Loucy (cell line): Measurements from ENCODE around the gene NDUFB10.

ENCODE experiments used
- H2AFZ ChIP-seq: fragments of 200-600 bp; sonication (generic); 2 replicates; pipeline ENCODE4 v1.6.0; 2016; ENCODE audit warnings: antibody characterized with exemption, mild to moderate bottlenecking, low read length, moderate library complexity
- H3F3A ChIP-seq: fragments of 200-600 bp; 2 replicates; pipeline ENCODE4 v1.6.0; 2016; ENCODE audit warnings: antibody characterized with exemption, low read depth, mild to moderate bottlenecking
- H3K27me3 ChIP-seq: fragments of 200-600 bp; sonication (generic); 2 replicates; pipeline ENCODE4 v1.6.1; 2014; ENCODE audit warnings: low read length, mild to moderate bottlenecking; ENCODE audit not compliant: insufficient read depth, poor library complexity, severe bottlenecking
- H3K36me3 ChIP-seq: fragments of 200-600 bp; sonication (generic); 2 replicates; pipeline ENCODE4 v1.6.1; 2016; ENCODE audit warnings: low read length; ENCODE audit not compliant: insufficient read depth
- H3K4me1 ChIP-seq: fragments of 200-600 bp; sonication (generic); 2 replicates; pipeline ENCODE4 v1.5.1; 2014; ENCODE audit warnings: low read length, mild to moderate bottlenecking; ENCODE audit not compliant: insufficient read depth, poor library complexity, severe bottlenecking
- H3K4me2 ChIP-seq: fragments of 200-600 bp; sonication (generic); 2 replicates; pipeline ENCODE4 v1.6.0; 2014; ENCODE audit warnings: antibody characterized with exemption, low read length, low read depth, mild to moderate bottlenecking; ENCODE audit not compliant: poor library complexity, severe bottlenecking
- H3K4me3 ChIP-seq: fragments of 200-600 bp; sonication (generic); 2 replicates; pipeline ENCODE4 v1.5.1; 2014; ENCODE audit warnings: low read length, mild to moderate bottlenecking, mixed read lengths; ENCODE audit not compliant: poor library complexity, severe bottlenecking
- H3K79me2 ChIP-seq: fragments of 200-600 bp; sonication (generic); 2 replicates; pipeline ENCODE4 v1.6.1; 2014; ENCODE audit warnings: low read length; ENCODE audit not compliant: insufficient read depth
- H3K9ac ChIP-seq: fragments of 200-600 bp; sonication (generic); 2 replicates; pipeline ENCODE4 v1.6.0; 2014; ENCODE audit warnings: mild to moderate bottlenecking, low read depth, low read length, moderate library complexity; ENCODE audit not compliant: poor library complexity, severe bottlenecking
- H3K9me2 ChIP-seq: fragments of 200-600 bp; sonication (generic); replicated peaks from 2 replicates; pipeline ENCODE4 v1.6.1; 2016; ENCODE audit warnings: low read depth, low read length, mixed read lengths
- H3K9me3 ChIP-seq: fragments of 200-600 bp; sonication (generic); 2 replicates; pipeline ENCODE4 v1.6.1; 2014; ENCODE audit warnings: mild to moderate bottlenecking, antibody characterized with exemption, low read length, low read depth; ENCODE audit not compliant: insufficient read depth
- H4K20me1 ChIP-seq: fragments of 200-600 bp; sonication (generic); 2 replicates; pipeline ENCODE4 v1.6.0; 2014; ENCODE audit warnings: antibody characterized with exemption, low read length, mild to moderate bottlenecking; ENCODE audit not compliant: insufficient read depth, poor library complexity, severe bottlenecking
- EZH2phosphoT487 ChIP-seq: fragments of 200-600 bp; IDR thresholded peaks from 2 replicates; pipeline ENCODE4 v1.6.1; 2018; ENCODE audit warnings: antibody characterized with exemption, mild to moderate bottlenecking, moderate library complexity, borderline replicate concordance
- TF ChIP-seq, protein P1 (sequence below): fragments of 200-600 bp; sonication (generic); conservative IDR thresholded peaks from 2 replicates; pipeline ENCODE4 v1.5.1; 2014; ENCODE audit warnings: mild to moderate bottlenecking, antibody characterized with exemption, low read length

Gene NDUFB10

DNA sequence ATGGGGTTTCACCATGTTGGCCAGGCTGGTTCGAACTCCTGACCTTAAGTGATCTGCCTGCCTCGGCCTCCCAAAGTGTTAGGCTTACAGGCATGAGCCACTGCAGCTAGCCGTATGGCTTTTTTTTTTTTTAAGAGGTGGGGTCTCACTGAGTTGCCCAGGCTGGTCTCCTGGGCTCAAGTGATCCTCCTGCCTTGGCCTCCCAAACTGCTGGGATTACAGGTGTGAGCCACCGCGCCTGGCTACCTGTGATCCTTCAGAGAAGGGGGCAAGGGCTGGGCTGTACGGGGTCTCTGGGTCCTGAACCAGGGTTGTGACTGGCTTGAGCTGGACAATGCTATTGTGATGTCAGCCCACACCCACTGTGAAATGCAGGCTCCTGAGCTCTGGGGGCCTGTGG, 7.1 kb downstream of the NDUFB10 start, which contains the start of gene RNF151:
Gene RNF151 (plus strand): TSS at position 397 of the 400 bp plus-strand sequence. CDS start 26 bp downstream, outside the sequence.
- peaks cover 3% of the 10 kb centered on the region; the same call in 1 of the 2 replicates for H3F3A ChIP-seq
- H3K27me3 ChIP-seq, result peaks cover 9% of the 10 kb centered on the region
- peak within 1 kb of the TSS; percentile 85 for H3K4me3 ChIP-seq
- H3K9ac ChIP-seq, result peak within 1 kb of the TSS; percentile 93
- H2AFZ ChIP-seq, result no peak within 1 kb of the TSS
- no peaks in the 10 kb centered on the region for H3K9me2 ChIP-seq
- H4K20me1 ChIP-seq, result peaks cover 24% of the 10 kb centered on the region
- H3K9me3 ChIP-seq, result no peaks in the 10 kb centered on the region
- TF ChIP-seq EZH2phosphoT487, result no peak
- TF ChIP-seq, protein P1, sequence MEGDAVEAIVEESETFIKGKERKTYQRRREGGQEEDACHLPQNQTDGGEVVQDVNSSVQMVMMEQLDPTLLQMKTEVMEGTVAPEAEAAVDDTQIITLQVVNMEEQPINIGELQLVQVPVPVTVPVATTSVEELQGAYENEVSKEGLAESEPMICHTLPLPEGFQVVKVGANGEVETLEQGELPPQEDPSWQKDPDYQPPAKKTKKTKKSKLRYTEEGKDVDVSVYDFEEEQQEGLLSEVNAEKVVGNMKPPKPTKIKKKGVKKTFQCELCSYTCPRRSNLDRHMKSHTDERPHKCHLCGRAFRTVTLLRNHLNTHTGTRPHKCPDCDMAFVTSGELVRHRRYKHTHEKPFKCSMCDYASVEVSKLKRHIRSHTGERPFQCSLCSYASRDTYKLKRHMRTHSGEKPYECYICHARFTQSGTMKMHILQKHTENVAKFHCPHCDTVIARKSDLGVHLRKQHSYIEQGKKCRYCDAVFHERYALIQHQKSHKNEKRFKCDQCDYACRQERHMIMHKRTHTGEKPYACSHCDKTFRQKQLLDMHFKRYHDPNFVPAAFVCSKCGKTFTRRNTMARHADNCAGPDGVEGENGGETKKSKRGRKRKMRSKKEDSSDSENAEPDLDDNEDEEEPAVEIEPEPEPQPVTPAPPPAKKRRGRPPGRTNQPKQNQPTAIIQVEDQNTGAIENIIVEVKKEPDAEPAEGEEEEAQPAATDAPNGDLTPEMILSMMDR, result no peak
- peaks cover 16% of the 10 kb centered on the region; the same call in 1 of the 2 replicates for H3K36me3 ChIP-seq
- H3K79me2 ChIP-seq, result peaks cover 43% of the 10 kb centered on the region
- peaks cover 6% of the 10 kb centered on the region for H3K4me1 ChIP-seq
- peak within 1 kb of the TSS; percentile 79 for H3K4me2 ChIP-seq

DNA sequence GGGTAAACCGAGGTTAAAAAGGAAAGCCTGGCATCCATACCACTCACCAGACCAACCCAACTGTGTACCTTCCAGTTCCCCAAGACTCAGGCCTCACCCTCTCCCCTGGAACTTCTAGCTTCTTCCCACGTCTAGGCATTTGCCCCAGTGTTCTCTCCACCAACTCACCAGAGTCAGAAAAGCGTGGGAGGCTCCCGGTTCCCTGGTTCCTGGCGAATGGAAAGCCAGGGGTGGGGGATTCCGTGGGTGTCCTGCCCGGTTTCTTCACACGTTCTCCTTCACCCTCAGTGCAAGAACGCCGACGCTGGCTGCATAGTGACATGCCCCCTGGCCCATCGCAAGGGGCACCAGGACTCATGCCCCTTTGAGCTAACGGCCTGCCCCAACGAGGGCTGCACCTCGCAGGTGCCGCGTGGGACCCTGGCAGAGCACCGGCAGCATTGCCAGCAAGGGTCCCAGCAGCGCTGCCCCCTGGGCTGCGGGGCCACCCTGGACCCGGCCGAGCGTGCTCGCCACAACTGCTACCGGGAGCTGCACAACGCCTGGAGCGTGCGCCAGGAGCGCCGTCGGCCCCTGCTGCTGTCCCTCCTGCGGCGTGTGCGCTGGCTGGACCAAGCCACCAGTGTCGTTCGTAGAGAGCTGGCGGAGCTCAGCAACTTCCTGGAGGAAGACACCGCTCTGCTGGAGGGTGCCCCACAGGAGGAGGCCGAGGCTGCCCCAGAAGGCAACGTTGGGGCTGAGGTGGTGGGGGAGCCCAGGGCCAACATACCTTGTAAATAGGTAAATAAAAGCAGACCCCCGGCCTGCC, 9.0 kb downstream of the NDUFB10 start:
- H3K36me3 ChIP-seq, result no peaks in the 10 kb centered on the region; the same call in 1 of the 2 replicates
- TF ChIP-seq EZH2phosphoT487, result no peak
- TF ChIP-seq, protein P1, result no peak

DNA sequence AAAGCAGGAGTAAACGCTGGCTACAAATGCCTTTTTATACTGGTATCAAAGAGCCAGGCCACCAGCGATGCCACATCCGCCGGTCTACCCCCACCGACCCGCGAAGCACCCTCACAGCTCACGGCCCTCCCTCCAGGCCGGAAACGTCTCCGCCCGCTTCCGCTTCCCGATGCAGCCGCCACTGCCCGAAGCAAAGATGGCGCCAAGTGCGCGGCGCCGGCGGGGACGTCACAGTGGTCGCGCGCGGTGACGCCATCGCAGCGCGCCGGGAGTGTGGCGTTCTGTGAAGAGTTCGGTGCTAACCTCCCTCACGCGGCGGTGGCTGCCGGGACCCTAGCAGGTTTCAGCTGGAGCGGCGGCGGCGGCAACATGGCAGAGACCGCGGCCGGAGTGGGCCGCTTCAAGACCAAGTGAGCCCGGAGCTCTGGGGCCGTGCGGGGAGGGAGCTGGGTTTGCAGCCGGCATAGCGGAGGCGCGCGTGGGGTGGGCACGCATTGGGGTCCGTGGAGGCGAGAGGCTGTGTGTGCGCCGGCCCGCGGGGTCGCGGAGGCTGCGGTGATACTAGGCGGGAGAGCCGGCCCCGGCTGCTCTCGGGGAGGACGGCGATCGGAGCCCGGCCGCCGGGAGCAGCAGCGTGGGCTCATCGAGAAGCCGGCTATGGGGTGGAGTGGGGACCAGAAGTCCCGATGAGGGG, 12.6 kb downstream of the NDUFB10 start, which contains the start of gene TBL3:
Gene TBL3 (plus strand): TSS at position 258 of the 694 bp plus-strand sequence. CDS start 112 bp downstream, at position 370.
- no peak for TF ChIP-seq EZH2phosphoT487
- TF ChIP-seq, protein P1, result no peak
- Histone ChIP-seq H4K20me1 (no peaks in the 10 kb centered on the region), H3K4me2 (peak within 1 kb of the TSS; percentile 85), H3K9ac (peak within 1 kb of the TSS; percentile 94), H3K4me1 (no peaks in the 10 kb centered on the region), H2AFZ (peak within 1 kb of the TSS; percentile 77; the same call in 1 of the 2 replicates), H3K4me3 (peak within 1 kb of the TSS; percentile 91), H3K79me2 (peaks cover 22% of the 10 kb centered on the region; the same call in 1 of the 2 replicates), H3K9me3 (no peaks in the 10 kb centered on the region), H3F3A (peaks cover 2% of the 10 kb centered on the region; the same call in 1 of the 2 replicates), H3K9me2 (no peaks in the 10 kb centered on the region), H3K36me3 (no peaks in the 10 kb centered on the region), H3K27me3 (no peaks in the 10 kb centered on the region)

More for the DNA sequence above, 9.0 kb downstream of the NDUFB10 start:
- Histone ChIP-seq H3K4me1 (peaks cover 6% of the 10 kb centered on the region), H4K20me1 (peaks cover 10% of the 10 kb centered on the region), H3K79me2 (peaks cover 42% of the 10 kb centered on the region), H3K4me3 (no peak overlapping the region), H3F3A (peaks cover 2% of the 10 kb centered on the region; the same call in 1 of the 2 replicates), H3K4me2 (no peak overlapping the region), H3K27me3 (peaks cover 9% of the 10 kb centered on the region), H3K9me3 (no peaks in the 10 kb centered on the region), H3K9me2 (no peaks in the 10 kb centered on the region), H2AFZ (no peak overlapping the region), H3K9ac (no peak overlapping the region)
